ENCODE data around the gene STX11.

The STX11 gene

DNA sequence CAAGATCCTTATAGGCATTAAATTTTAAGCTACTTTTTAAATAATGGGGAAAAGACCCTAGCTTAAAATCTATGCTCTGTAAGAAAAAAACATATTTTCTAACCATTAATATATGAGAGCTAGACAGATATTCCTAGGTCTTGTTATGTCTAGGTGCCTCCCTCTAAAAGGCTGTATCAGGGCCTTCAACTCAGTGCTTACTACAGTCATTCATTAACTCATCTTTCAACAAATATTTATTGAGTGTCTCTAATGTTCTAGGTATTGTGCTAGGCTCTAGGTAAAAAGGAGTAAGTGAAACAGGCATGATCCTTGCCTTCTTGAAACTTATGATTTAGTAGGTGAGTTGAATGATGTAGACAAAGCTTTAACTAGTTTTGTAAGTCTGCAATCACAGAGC is 6.4 kb upstream of the STX11 start:
- TF ChIP-seq RAD21 (IDR thresholded peaks at IDR 0.05; ENCODE audit: low read depth) (no peak), TCF12 (IDR thresholded peaks at IDR 0.05; ENCODE audit: low read depth) (no peak), NFIC (IDR thresholded peaks at IDR 0.05) (no peak), YY1 (IDR thresholded peaks at IDR 0.05; ENCODE audit: low read depth) (no peak), ZBTB7A (IDR thresholded peaks at IDR 0.05; ENCODE audit: low read depth) (no peak), TEAD4 (IDR thresholded peaks at IDR 0.05) (no peak), CEBPB (IDR thresholded peaks at IDR 0.05) (no peak), CREB1 (IDR thresholded peaks at IDR 0.05; ENCODE audit: low read depth) (no peak), FOXM1 (IDR thresholded peaks at IDR 0.05; ENCODE audit: borderline replicate concordance, low read depth) (no peak), EP300 (IDR thresholded peaks at IDR 0.05; ENCODE audit: borderline replicate concordance) (no peak)
- TF ChIP-seq, protein P1, sequence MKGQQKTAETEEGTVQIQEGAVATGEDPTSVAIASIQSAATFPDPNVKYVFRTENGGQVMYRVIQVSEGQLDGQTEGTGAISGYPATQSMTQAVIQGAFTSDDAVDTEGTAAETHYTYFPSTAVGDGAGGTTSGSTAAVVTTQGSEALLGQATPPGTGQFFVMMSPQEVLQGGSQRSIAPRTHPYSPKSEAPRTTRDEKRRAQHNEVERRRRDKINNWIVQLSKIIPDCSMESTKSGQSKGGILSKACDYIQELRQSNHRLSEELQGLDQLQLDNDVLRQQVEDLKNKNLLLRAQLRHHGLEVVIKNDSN (IDR thresholded peaks at IDR 0.05), result no peak
- TF ChIP-seq, protein P2, sequence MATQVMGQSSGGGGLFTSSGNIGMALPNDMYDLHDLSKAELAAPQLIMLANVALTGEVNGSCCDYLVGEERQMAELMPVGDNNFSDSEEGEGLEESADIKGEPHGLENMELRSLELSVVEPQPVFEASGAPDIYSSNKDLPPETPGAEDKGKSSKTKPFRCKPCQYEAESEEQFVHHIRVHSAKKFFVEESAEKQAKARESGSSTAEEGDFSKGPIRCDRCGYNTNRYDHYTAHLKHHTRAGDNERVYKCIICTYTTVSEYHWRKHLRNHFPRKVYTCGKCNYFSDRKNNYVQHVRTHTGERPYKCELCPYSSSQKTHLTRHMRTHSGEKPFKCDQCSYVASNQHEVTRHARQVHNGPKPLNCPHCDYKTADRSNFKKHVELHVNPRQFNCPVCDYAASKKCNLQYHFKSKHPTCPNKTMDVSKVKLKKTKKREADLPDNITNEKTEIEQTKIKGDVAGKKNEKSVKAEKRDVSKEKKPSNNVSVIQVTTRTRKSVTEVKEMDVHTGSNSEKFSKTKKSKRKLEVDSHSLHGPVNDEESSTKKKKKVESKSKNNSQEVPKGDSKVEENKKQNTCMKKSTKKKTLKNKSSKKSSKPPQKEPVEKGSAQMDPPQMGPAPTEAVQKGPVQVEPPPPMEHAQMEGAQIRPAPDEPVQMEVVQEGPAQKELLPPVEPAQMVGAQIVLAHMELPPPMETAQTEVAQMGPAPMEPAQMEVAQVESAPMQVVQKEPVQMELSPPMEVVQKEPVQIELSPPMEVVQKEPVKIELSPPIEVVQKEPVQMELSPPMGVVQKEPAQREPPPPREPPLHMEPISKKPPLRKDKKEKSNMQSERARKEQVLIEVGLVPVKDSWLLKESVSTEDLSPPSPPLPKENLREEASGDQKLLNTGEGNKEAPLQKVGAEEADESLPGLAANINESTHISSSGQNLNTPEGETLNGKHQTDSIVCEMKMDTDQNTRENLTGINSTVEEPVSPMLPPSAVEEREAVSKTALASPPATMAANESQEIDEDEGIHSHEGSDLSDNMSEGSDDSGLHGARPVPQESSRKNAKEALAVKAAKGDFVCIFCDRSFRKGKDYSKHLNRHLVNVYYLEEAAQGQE (IDR thresholded peaks at IDR 0.05; ENCODE audit: low read depth), result no peak
- TF ChIP-seq, protein P3, sequence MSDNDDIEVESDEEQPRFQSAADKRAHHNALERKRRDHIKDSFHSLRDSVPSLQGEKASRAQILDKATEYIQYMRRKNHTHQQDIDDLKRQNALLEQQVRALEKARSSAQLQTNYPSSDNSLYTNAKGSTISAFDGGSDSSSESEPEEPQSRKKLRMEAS (IDR thresholded peaks at IDR 0.05), result no peak

DNA sequence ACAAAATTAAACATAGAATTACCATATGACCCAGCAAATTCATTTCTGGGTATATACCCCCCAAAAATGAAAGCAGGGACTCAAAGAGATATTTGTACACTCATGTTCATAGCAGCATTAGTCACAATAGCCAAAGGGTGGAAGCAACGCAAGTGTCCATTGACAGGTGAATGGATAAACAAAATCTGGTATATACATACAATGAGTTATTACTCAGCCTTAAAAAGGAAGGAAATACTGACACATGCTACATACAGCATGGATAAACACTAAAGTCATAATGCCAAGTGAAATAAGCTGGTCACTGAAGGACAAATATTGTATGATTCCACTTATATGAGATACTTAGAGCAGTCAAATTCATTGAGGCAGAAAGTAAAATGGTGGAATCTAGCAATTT is 5.3 kb upstream of the STX11 start:
- no peak for TF ChIP-seq NFIC (IDR thresholded peaks at IDR 0.05)

DNA sequence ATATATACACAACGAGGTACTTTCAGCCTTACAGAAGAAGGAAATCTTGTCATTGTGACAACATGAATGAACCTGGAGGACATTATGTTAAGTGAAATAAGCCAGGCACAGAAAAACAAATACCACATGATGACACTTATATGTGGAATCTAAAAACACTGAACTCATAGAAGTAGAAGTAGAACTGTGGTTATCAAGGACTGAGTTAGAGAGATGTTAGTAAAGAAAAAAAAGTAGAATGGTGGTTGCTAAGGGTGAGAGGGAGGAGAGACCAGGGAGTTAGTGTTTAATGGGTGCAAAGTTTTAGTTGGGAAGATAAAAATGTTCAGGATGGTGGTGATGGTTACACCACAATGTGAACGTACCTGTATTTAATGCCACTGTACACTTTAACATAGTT is 4.8 kb upstream of the STX11 start:
- TF ChIP-seq YY1 (IDR thresholded peaks at IDR 0.05; ENCODE audit: low read depth), result no peak
- no peak for TF ChIP-seq EGR1 (IDR thresholded peaks at IDR 0.05)
- TF ChIP-seq, protein P1 (IDR thresholded peaks at IDR 0.05), result no peak
- TF ChIP-seq, protein P2 (IDR thresholded peaks at IDR 0.05; ENCODE audit: low read depth), result no peak
- TF ChIP-seq, protein P3 (IDR thresholded peaks at IDR 0.05), result no peak
- TF ChIP-seq ZBTB7A (IDR thresholded peaks at IDR 0.05; ENCODE audit: low read depth), result no peak
- no peak for TF ChIP-seq NFIC (IDR thresholded peaks at IDR 0.05)
- no peak for TF ChIP-seq CEBPB (IDR thresholded peaks at IDR 0.05)
- no peak for TF ChIP-seq CREB1 (IDR thresholded peaks at IDR 0.05; ENCODE audit: low read depth)
- no peak for TF ChIP-seq RAD21 (IDR thresholded peaks at IDR 0.05; ENCODE audit: low read depth)
- TF ChIP-seq TCF12 (IDR thresholded peaks at IDR 0.05; ENCODE audit: low read depth), result no peak
- TF ChIP-seq TEAD4 (IDR thresholded peaks at IDR 0.05), result no peak
- TF ChIP-seq EP300 (IDR thresholded peaks at IDR 0.05; ENCODE audit: borderline replicate concordance), result no peak
- no peak for TF ChIP-seq TAF1 (IDR thresholded peaks at IDR 0.05; ENCODE audit: low read depth)
- no peak for TF ChIP-seq FOXM1 (IDR thresholded peaks at IDR 0.05; ENCODE audit: borderline replicate concordance, low read depth)

DNA sequence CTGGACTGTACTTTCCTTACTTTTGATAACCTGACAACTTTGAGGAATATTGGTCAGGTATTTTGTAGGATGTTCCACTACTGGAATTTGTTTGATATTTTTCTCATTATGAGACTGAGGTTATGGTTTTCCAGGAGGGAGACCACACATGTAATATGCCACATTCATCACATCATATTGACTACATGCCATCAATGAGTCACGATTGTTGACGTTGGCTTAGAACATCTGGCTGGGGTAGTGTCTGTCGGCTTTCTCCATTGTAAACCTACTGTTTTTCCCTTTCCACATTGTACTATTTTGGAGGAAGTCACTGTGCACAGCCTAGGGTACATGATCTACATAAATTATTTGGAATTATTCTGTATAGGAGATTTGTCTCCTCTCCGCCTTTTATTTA is 1.4 kb upstream of the STX11 start:
- TF ChIP-seq, protein P3 (IDR thresholded peaks at IDR 0.05), result no peak
- TF ChIP-seq CREB1 (IDR thresholded peaks at IDR 0.05; ENCODE audit: low read depth) (no peak), FOXM1 (IDR thresholded peaks at IDR 0.05; ENCODE audit: borderline replicate concordance, low read depth) (no peak), RAD21 (IDR thresholded peaks at IDR 0.05; ENCODE audit: low read depth) (no peak), YY1 (IDR thresholded peaks at IDR 0.05; ENCODE audit: low read depth) (no peak), CEBPB (IDR thresholded peaks at IDR 0.05) (no peak), TAF1 (IDR thresholded peaks at IDR 0.05; ENCODE audit: low read depth) (no peak), ZBTB7A (IDR thresholded peaks at IDR 0.05; ENCODE audit: low read depth) (no peak), NFIC (IDR thresholded peaks at IDR 0.05) (no peak), EP300 (IDR thresholded peaks at IDR 0.05; ENCODE audit: borderline replicate concordance) (no peak), TCF12 (IDR thresholded peaks at IDR 0.05; ENCODE audit: low read depth) (no peak), EGR1 (IDR thresholded peaks at IDR 0.05) (no peak), TEAD4 (IDR thresholded peaks at IDR 0.05) (no peak)
- TF ChIP-seq, protein P1 (IDR thresholded peaks at IDR 0.05), result no peak
- TF ChIP-seq, protein P2 (IDR thresholded peaks at IDR 0.05; ENCODE audit: low read depth), result no peak
